LNCaP clone FGC (cell line): ENCODE results near the gene CCL13.

Experiments used
- DNase-seq: peaks from one replicate; pipeline ENCODE4 v3.0.0-alpha.2; 2011; ENCODE audit warnings: low read depth
- H3K4me3 ChIP-seq: 2 replicates; pipeline ENCODE4 v1.5.1; 2011; ENCODE audit warnings: mild to moderate bottlenecking, low read depth, low read length, control low read depth
- CTCF ChIP-seq: IDR thresholded peaks from 2 replicates; pipeline ENCODE4 v1.5.1; 2012; ENCODE audit warnings: mild to moderate bottlenecking; ENCODE audit not compliant: control insufficient read depth, insufficient read depth; ENCODE audit errors: extremely low read depth

Gene CCL13

DNA sequence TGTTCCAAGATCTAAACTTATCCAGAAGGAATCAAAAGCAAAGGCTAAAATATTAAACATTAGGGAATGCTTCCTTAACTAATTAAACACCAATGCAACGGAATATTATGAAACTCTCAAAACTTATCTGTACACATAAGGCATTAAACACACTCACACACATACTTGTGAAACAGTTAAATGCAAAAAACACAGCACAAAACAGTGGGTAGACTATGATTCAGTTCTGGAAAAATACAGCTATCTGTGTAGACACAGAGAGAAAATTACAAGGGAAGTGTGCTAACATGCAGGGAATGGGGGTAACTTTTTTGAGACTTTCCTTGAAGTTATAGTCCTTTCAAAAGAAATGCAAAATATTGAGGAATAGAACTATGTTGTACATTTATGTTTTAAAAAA lies 43.4 kb downstream of the CCL13 start:
- no peak overlapping the region for H3K4me3 ChIP-seq
- TF ChIP-seq CTCF = no peak
- DNase-seq = no peak

DNA sequence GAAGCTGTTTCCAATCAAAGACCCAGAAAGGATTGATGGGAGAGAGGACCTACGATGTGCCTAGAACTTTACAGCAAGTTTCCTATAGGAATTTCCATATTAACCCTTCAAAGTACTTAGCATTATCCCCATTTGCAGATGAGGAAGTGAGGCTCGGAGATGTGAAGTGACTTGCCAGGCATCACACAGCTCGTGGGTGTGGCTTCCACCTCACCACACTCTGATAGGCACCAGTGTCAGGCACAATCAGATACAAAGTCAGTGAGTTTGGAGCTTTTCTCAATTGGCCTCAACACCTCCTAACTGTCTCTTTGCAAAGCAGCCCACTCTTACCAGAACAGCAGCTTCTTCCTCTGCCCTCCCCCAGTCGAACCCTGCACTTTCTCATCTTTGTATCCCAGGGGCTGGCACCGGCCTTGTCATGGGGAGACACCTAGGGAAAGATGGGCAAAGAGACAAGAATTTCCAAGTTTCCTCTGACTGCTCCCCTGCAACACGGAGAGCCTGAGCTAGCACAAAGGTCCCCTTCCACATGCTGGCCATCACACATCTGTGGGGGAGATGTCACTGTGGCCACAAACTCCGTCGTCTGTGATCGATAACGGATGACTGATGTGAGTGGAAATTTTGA lies 44.1 kb downstream of the CCL13 start:
- DNase-seq = no peak
- no peak overlapping the region for H3K4me3 ChIP-seq
- no peak for TF ChIP-seq CTCF

GRCh38 chr17:34401165-34401564 lies 44.9 kb downstream of the CCL13 start:
- TF ChIP-seq CTCF = no peak
- DNase-seq = no peak

DNA sequence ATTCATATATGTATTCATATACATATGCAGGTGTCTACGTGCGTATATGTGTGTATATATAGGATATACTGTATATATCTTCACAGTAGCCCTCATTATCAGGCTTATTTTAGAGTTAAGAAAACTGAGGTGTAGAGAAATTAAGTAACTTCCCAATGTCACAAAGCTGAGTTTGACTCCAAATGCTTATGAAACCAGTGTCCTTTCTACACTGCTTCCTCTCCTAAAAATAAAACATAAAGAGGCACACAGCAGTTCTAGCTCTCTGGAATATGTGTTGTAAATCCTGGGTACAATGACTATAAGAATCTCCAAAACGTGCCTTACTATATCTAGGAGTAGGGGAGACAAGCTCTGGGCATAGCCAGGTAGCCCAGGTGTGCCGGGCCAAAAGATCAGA lies 46.7 kb downstream of the CCL13 start:
- TF ChIP-seq CTCF = no peak
- H3K4me3 ChIP-seq = no peak overlapping the region
- no peak for DNase-seq

More at GRCh38 chr17:34401165-34401564, 44.9 kb downstream of the CCL13 start:
- no peak overlapping the region for H3K4me3 ChIP-seq

DNA sequence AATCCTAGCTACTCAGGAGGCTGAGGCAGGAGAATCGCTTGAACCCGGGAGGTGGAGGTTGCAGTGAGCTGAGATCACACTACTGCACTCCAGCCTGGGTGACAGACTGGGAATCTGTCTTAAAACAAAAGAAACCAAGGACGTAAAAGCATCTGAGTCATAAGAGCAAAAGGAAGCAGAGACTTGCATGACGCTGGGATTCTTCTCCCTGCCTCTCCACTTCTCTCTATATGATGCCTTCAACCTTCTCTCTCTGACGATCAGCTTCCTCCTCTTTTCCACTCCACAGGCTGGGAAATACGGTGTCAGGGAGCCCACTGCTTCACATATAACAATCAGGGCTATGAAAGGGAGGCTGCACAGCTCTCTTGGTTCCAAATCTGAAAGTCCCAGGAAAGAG lies 49.9 kb downstream of the CCL13 start:
- no peak for DNase-seq
- TF ChIP-seq CTCF = no peak
- no peak overlapping the region for H3K4me3 ChIP-seq
